Measurements from ENCODE around the gene PASK.

GRCh38 chr2:241091201-241091600 is 58.1 kb downstream of the PASK start:
- TF ChIP-seq, protein P1, sequence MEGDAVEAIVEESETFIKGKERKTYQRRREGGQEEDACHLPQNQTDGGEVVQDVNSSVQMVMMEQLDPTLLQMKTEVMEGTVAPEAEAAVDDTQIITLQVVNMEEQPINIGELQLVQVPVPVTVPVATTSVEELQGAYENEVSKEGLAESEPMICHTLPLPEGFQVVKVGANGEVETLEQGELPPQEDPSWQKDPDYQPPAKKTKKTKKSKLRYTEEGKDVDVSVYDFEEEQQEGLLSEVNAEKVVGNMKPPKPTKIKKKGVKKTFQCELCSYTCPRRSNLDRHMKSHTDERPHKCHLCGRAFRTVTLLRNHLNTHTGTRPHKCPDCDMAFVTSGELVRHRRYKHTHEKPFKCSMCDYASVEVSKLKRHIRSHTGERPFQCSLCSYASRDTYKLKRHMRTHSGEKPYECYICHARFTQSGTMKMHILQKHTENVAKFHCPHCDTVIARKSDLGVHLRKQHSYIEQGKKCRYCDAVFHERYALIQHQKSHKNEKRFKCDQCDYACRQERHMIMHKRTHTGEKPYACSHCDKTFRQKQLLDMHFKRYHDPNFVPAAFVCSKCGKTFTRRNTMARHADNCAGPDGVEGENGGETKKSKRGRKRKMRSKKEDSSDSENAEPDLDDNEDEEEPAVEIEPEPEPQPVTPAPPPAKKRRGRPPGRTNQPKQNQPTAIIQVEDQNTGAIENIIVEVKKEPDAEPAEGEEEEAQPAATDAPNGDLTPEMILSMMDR (IDR thresholded peaks at IDR 0.05), result no peak
- TF ChIP-seq POLR2AphosphoS5 (IDR thresholded peaks at IDR 0.05) (no peak), EP300 (IDR thresholded peaks at IDR 0.05) (no peak)

Data from gastroesophageal sphincter (tissue), 3 donors.